Memory B cell (primary cell): ENCODE measurements around the gene DEK.

ENCODE experiments used
- ATAC-seq: fragments of 150-1000 bp; cut with Tn5 transposase; 2 replicates; pipeline ENCODE4 v1.10.0; 2021; ENCODE audit warnings: low read depth, mild to moderate bottlenecking, moderate library complexity
- DNase-seq, 2 donors: peaks; one replicate each; pipeline ENCODE4 v3.0.0; 2022; ENCODE audit warnings: low spot score in 2 of 2
- H3K27ac Mint-ChIP-seq: one replicate; pipeline ENCODE4 v1.8.0; 2022; ENCODE audit warnings: mild to moderate bottlenecking, moderate library complexity, mixed read lengths
- H3K27me3 Mint-ChIP-seq: one replicate; pipeline ENCODE4 v1.8.0; 2022; ENCODE audit warnings: mixed read lengths
- H3K36me3 Mint-ChIP-seq: one replicate; pipeline ENCODE4 v1.8.0; 2022; ENCODE audit warnings: mild to moderate bottlenecking, mixed read lengths
- H3K4me1 Mint-ChIP-seq: one replicate; pipeline ENCODE4 v1.8.0; 2022; ENCODE audit warnings: mixed read lengths
- H3K4me3 Mint-ChIP-seq: one replicate; pipeline ENCODE4 v1.8.0; 2022; ENCODE audit warnings: mild to moderate bottlenecking, moderate library complexity, mixed read lengths
- H3K9me3 Mint-ChIP-seq: one replicate; pipeline ENCODE4 v1.8.0; 2022; ENCODE audit warnings: mixed read lengths

DEK gene

GRCh38 chr6:18259675-18260447, 4.5 kb downstream of the DEK start:
- no peak overlapping the region for H3K4me3 Mint-ChIP-seq
- H3K27me3 Mint-ChIP-seq: no peaks in the 10 kb centered on the region
- peaks cover 33% of the 10 kb centered on the region for H3K4me1 Mint-ChIP-seq
- H3K27ac Mint-ChIP-seq: peak overlapping the region; percentile 95
- no peak for ATAC-seq
- H3K9me3 Mint-ChIP-seq: no peaks in the 10 kb centered on the region
- H3K36me3 Mint-ChIP-seq: peaks cover 8% of the 10 kb centered on the region
- DNase-seq: no peak

- Mint-ChIP-seq H3K4me1 (peaks cover 6% of the 10 kb centered on the region), H3K9me3 (no peaks in the 10 kb centered on the region), H3K27ac (peak overlapping the region; percentile 18), H3K36me3 (peaks cover 21% of the 10 kb centered on the region), H3K27me3 (no peaks in the 10 kb centered on the region), H3K4me3 (no peak overlapping the region)
- ATAC-seq (no peak), DNase-seq (no peak)
These were observed 9.5 kb downstream of the DEK start for GRCh38 chr6:18254793-18255192.

- Mint-ChIP-seq H3K27me3 (no peaks in the 10 kb centered on the region), H3K27ac (no peak overlapping the region), H3K4me1 (peaks cover 2% of the 10 kb centered on the region), H3K4me3 (no peak overlapping the region), H3K36me3 (peaks cover 30% of the 10 kb centered on the region), H3K9me3 (no peaks in the 10 kb centered on the region)
- ATAC-seq (no peak), DNase-seq (no peak)
These were observed 10.7 kb downstream of the DEK start for GRCh38 chr6:18253635-18254034.

- Mint-ChIP-seq H3K4me3 (no peak overlapping the region), H3K9me3 (no peaks in the 10 kb centered on the region), H3K4me1 (peaks cover 5% of the 10 kb centered on the region), H3K27me3 (no peaks in the 10 kb centered on the region), H3K27ac (peak overlapping the region; percentile 18), H3K36me3 (peaks cover 34% of the 10 kb centered on the region)
- ATAC-seq (no peak), DNase-seq (no peak)
These were observed 15.1 kb downstream of the DEK start for GRCh38 chr6:18249271-18249670.

GRCh38 chr6:18248698-18249097, 15.6 kb downstream of the DEK start:
- H3K9me3 Mint-ChIP-seq: no peaks in the 10 kb centered on the region
- peaks cover 5% of the 10 kb centered on the region for H3K4me1 Mint-ChIP-seq
- H3K36me3 Mint-ChIP-seq: peaks cover 39% of the 10 kb centered on the region
- no peak for ATAC-seq
- no peaks in the 10 kb centered on the region for H3K27me3 Mint-ChIP-seq
- H3K4me3 Mint-ChIP-seq: no peak overlapping the region
- DNase-seq: no peak
- H3K27ac Mint-ChIP-seq: no peak overlapping the region

- ATAC-seq (no peak), DNase-seq (no peak)
- H3K27me3 Mint-ChIP-seq: no peaks in the 10 kb centered on the region
- H3K9me3 Mint-ChIP-seq: no peaks in the 10 kb centered on the region
- no peak overlapping the region for H3K27ac Mint-ChIP-seq
- no peak overlapping the region for H3K4me3 Mint-ChIP-seq
- H3K36me3 Mint-ChIP-seq: peaks cover 44% of the 10 kb centered on the region
- peaks cover 12% of the 10 kb centered on the region for H3K4me1 Mint-ChIP-seq
These were observed 17.3 kb downstream of the DEK start for GRCh38 chr6:18247002-18247401.

GRCh38 chr6:18246205-18246604, 18.1 kb downstream of the DEK start:
- ATAC-seq (no peak), DNase-seq (no peak)
- H3K27me3 Mint-ChIP-seq: no peaks in the 10 kb centered on the region
- H3K4me1 Mint-ChIP-seq: peaks cover 15% of the 10 kb centered on the region
- H3K9me3 Mint-ChIP-seq: no peaks in the 10 kb centered on the region
- H3K27ac Mint-ChIP-seq: peak overlapping the region; percentile 86
- H3K4me3 Mint-ChIP-seq: no peak overlapping the region
- H3K36me3 Mint-ChIP-seq: peaks cover 40% of the 10 kb centered on the region

GRCh38 chr6:18245642-18246041, 18.7 kb downstream of the DEK start:
- Mint-ChIP-seq H3K27ac (peak overlapping the region; percentile 86), H3K36me3 (peaks cover 43% of the 10 kb centered on the region), H3K4me3 (no peak overlapping the region), H3K9me3 (no peaks in the 10 kb centered on the region), H3K27me3 (no peaks in the 10 kb centered on the region), H3K4me1 (peaks cover 17% of the 10 kb centered on the region)
- ATAC-seq (peak; percentile 70), DNase-seq (no peak)

GRCh38 chr6:18245079-18245478, 19.3 kb downstream of the DEK start:
- ATAC-seq: no peak
- Mint-ChIP-seq H3K4me1 (peaks cover 17% of the 10 kb centered on the region), H3K27ac (no peak overlapping the region), H3K4me3 (no peak overlapping the region), H3K9me3 (no peaks in the 10 kb centered on the region), H3K27me3 (no peaks in the 10 kb centered on the region), H3K36me3 (peaks cover 43% of the 10 kb centered on the region)
- no peak for DNase-seq

- H3K4me1 Mint-ChIP-seq: peaks cover 17% of the 10 kb centered on the region
- H3K27me3 Mint-ChIP-seq: no peaks in the 10 kb centered on the region
- no peak overlapping the region for H3K4me3 Mint-ChIP-seq
- ATAC-seq: no peak
- no peak overlapping the region for H3K27ac Mint-ChIP-seq
- peaks cover 43% of the 10 kb centered on the region for H3K36me3 Mint-ChIP-seq
- no peak for DNase-seq
- no peaks in the 10 kb centered on the region for H3K9me3 Mint-ChIP-seq
These were observed 20.1 kb downstream of the DEK start for GRCh38 chr6:18244251-18244650.

- Mint-ChIP-seq H3K4me1 (peaks cover 17% of the 10 kb centered on the region), H3K4me3 (no peak overlapping the region), H3K36me3 (peaks cover 36% of the 10 kb centered on the region), H3K9me3 (no peaks in the 10 kb centered on the region), H3K27ac (peak overlapping the region; percentile 10), H3K27me3 (no peaks in the 10 kb centered on the region)
- DNase-seq (no peak), ATAC-seq (no peak)
These were observed 20.9 kb downstream of the DEK start for GRCh38 chr6:18243302-18243893.

- Mint-ChIP-seq H3K27me3 (no peaks in the 10 kb centered on the region), H3K27ac (peak overlapping the region; percentile 9), H3K36me3 (peaks cover 40% of the 10 kb centered on the region), H3K4me3 (no peak overlapping the region), H3K4me1 (peaks cover 17% of the 10 kb centered on the region), H3K9me3 (no peaks in the 10 kb centered on the region)
- ATAC-seq (no peak), DNase-seq (no peak)
These were observed 22.1 kb downstream of the DEK start for GRCh38 chr6:18242062-18242851.

GRCh38 chr6:18241208-18242038, 22.9 kb downstream of the DEK start:
- DNase-seq: no peak
- no peak for ATAC-seq
- no peaks in the 10 kb centered on the region for H3K27me3 Mint-ChIP-seq
- H3K4me3 Mint-ChIP-seq: no peak overlapping the region
- H3K9me3 Mint-ChIP-seq: no peaks in the 10 kb centered on the region
- H3K36me3 Mint-ChIP-seq: peaks cover 42% of the 10 kb centered on the region
- H3K4me1 Mint-ChIP-seq: peaks cover 17% of the 10 kb centered on the region
- H3K27ac Mint-ChIP-seq: peak overlapping the region; percentile 57
